Measurements from ENCODE around the gene INPP5A. TPM values are rescaled to one million over a fixed set of nuclear protein-coding genes. Genes with fewer than 3 reads are reported as not detected.

Gene INPP5A
- total RNA-seq, 1 donor from 2014 or later: 35.4 TPM

GRCh38 chr10:132745971-132746370, 208.4 kb downstream of the INPP5A start:
- H3K27ac Mint-ChIP-seq (ENCODE audit: unreplicated experiment): no peak overlapping the region
- H3K4me1 Mint-ChIP-seq: peaks cover 34% of the 10 kb centered on the region
- H3K36me3 Mint-ChIP-seq (ENCODE audit: low read depth): peaks cover 4% of the 10 kb centered on the region
- no peak for TF ChIP-seq CTCF (conservative IDR thresholded peaks at IDR 0.05)
- peaks cover 79% of the 10 kb centered on the region for H3K27me3 Mint-ChIP-seq (ENCODE audit: low read depth)
- no peak for DNase-seq (ENCODE audit: low read depth, low spot score)
- H3K9me3 Mint-ChIP-seq: no peaks in the 10 kb centered on the region
- no peak overlapping the region for H3K4me3 Mint-ChIP-seq

- DNase-seq (ENCODE audit: low read depth, low spot score): no peak
- peaks cover 4% of the 10 kb centered on the region for H3K36me3 Mint-ChIP-seq (ENCODE audit: low read depth)
- no peaks in the 10 kb centered on the region for H3K9me3 Mint-ChIP-seq
- H3K27me3 Mint-ChIP-seq (ENCODE audit: low read depth): peaks cover 75% of the 10 kb centered on the region
- no peak for TF ChIP-seq CTCF (conservative IDR thresholded peaks at IDR 0.05)
- H3K27ac Mint-ChIP-seq (ENCODE audit: unreplicated experiment): no peak overlapping the region
- peaks cover 34% of the 10 kb centered on the region for H3K4me1 Mint-ChIP-seq
- no peak overlapping the region for H3K4me3 Mint-ChIP-seq
These were observed 208.8 kb downstream of the INPP5A start for GRCh38 chr10:132746386-132746785.

GRCh38 chr10:132746801-132747625, 209.4 kb downstream of the INPP5A start:
- DNase-seq (ENCODE audit: low read depth, low spot score): no peak
- no peak for TF ChIP-seq CTCF (conservative IDR thresholded peaks at IDR 0.05)
- no peaks in the 10 kb centered on the region for H3K36me3 Mint-ChIP-seq (ENCODE audit: low read depth)
- H3K27me3 Mint-ChIP-seq (ENCODE audit: low read depth): peaks cover 71% of the 10 kb centered on the region
- H3K4me1 Mint-ChIP-seq: peaks cover 31% of the 10 kb centered on the region
- no peaks in the 10 kb centered on the region for H3K9me3 Mint-ChIP-seq
- H3K4me3 Mint-ChIP-seq: no peak overlapping the region
- no peak overlapping the region for H3K27ac Mint-ChIP-seq (ENCODE audit: unreplicated experiment)

- Mint-ChIP-seq H3K4me3 (no peak overlapping the region), H3K4me1 (peaks cover 22% of the 10 kb centered on the region), H3K36me3 (ENCODE audit: low read depth) (no peaks in the 10 kb centered on the region), H3K27ac (ENCODE audit: unreplicated experiment) (no peak overlapping the region), H3K27me3 (ENCODE audit: low read depth) (peaks cover 63% of the 10 kb centered on the region), H3K9me3 (no peaks in the 10 kb centered on the region)
- no peak for DNase-seq (ENCODE audit: low read depth, low spot score)
- no peak for TF ChIP-seq CTCF (conservative IDR thresholded peaks at IDR 0.05)
These were observed 210.5 kb downstream of the INPP5A start for GRCh38 chr10:132748135-132748534.

GRCh38 chr10:132748545-132749370, 211.2 kb downstream of the INPP5A start:
- Mint-ChIP-seq H3K36me3 (ENCODE audit: low read depth) (no peaks in the 10 kb centered on the region), H3K9me3 (no peaks in the 10 kb centered on the region), H3K27ac (ENCODE audit: unreplicated experiment) (no peak overlapping the region), H3K4me1 (peaks cover 17% of the 10 kb centered on the region), H3K27me3 (ENCODE audit: low read depth) (peaks cover 59% of the 10 kb centered on the region), H3K4me3 (no peak overlapping the region)
- no peak for DNase-seq (ENCODE audit: low read depth, low spot score)
- no peak for TF ChIP-seq CTCF (conservative IDR thresholded peaks at IDR 0.05)
